HG03354 (cell line): Measurements from ENCODE around the gene WDR77.
A peak's percentile ranks its signal among the peaks of the same experiment; 100 is the strongest.

ENCODE experiments used
- ATAC-seq: cut with Tn5 transposase; IDR thresholded peaks from one replicate; pipeline ENCODE4 v1.9.1; 2021; ENCODE audit warnings: mild to moderate bottlenecking; ENCODE audit not compliant: unreplicated experiment, poor library complexity, severe bottlenecking

Gene WDR77

GRCh38 chr1:111444031-111444430 lies 5.0 kb downstream of the WDR77 start:
- ATAC-seq, result no peak

DNA sequence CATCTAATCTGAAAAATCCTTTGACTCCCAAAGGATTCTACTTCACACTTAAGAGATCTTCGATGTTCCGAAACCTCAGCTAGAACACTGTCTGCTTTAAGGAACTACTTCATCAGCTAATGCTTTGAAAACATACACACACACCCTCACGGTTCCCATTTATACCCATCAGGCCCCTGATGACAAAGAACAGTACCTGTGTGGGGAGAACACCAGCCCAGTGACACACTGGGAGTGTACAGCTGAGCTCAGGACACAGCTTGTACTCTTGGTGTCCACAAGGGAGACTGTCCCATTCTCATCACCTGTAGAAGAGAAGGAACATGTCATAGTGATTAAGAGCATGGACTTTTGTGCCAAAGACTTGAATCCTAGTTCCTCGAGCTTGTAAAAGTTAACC lies 6.6 kb downstream of the WDR77 start:
- no peak for ATAC-seq

DNA sequence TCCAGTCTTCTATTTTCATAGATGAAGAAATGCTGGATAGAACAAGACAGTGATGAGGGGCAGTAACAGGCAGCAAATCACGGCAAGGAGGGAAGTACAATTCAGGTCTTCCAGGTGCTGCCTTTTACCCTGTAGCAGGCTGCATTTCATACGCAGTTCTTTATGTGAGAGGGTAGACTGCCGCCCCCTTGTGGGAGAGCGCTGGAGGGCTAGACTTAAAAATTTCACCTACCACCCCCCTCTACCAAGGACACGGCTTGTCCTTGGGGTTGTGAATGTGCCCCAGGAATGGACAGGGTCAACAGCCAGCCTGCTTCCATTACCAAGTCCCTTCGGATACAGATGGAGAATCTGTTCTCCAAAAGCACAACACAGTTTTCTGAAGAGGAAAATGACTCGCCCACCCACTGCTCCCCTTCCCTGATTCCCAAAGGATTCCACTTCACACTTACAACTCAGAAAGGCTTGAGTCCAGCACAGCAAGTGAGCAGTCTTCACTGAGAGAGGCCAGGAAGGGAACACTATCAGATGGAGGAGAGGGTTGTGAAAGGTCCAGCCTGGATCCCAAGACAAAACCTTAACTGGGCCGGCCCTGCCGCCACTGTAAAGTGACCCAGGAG lies 7.4 kb downstream of the WDR77 start:
- ATAC-seq, result no peak

GRCh38 chr1:111439461-111440351 lies 9.3 kb downstream of the WDR77 start:
- ATAC-seq, result no peak

DNA sequence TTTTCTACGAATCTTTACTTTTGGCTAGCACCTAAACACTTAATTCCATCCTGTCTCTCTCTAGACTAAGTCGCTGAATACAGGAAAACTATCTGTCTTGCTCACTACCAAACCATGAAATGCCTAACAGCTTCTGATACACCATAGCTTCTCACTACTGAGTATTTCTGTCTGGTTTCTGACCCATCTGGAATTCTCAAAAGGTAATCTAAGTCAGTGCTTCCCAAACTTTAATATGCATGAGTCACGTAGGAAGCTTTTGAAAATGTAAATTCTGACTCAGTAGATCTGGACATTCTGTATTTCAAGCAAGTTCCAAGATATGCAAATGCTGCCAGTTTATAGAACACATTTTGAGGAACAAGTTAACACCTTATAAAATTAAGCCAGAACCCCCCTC lies 12.3 kb downstream of the WDR77 start:
- no peak for ATAC-seq

DNA sequence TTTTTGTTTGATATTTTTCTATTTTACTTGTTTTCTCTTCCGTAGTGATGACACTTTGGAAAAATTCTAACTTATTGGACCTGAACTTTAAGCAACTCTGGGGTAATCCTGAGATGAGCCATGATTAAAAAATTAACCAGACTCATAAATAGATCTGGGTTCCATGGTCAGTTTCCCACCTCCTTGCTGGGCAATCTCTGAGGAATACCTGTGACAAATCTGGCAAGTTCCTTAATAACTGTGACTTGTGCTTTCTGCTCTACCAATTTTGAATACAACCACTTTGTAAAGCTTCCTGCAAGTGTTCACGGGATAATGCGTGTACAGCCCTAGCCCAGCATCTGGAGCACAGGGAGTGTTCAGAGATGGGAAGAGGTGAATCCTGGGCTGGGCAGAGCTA lies 24.8 kb downstream of the WDR77 start:
- no peak for ATAC-seq

- ATAC-seq, result no peak
Observed at GRCh38 chr1:111422546-111423391, 26.3 kb downstream of the WDR77 start.

GRCh38 chr1:111420377-111420776 lies 28.7 kb downstream of the WDR77 start:
- no peak for ATAC-seq

DNA sequence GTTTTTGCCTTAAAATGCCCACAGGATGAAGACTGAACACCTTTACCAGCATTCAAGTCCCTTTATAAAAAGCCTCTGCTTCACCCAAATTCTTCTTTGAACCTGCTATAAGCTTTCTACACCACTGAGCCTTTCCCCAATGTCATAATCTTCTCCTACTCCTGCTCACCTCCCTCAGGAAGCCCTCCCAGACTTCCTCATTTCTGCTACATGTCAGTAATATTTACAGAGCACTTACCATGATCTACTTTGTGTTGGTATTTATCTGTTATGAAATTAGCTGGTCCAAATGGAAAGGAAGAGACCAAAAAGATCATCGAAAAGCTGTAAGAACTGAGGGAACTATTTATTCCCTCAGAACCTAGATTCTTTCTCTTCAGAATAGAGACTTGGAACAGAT lies 30.0 kb downstream of the WDR77 start:
- no peak for ATAC-seq

DNA sequence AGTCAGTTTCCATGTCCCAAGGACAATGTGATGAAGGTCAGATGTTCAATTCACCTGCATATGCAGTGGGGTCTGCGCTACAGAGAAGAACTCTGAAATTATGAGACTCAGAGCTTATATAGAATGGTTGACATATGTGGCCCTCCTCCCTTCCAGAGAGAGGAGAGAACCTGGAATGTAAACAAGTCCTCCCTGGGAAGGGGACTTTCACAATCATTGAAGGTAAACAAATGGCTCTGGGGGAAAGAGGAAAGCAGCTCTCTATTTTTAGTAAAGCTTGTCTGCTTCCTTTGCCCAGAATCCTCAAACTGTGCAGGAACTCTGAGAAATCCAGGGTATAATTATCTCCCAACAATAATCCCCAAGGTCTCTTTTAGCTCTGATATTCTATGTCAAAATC lies 31.3 kb downstream of the WDR77 start:
- ATAC-seq, result no peak

DNA sequence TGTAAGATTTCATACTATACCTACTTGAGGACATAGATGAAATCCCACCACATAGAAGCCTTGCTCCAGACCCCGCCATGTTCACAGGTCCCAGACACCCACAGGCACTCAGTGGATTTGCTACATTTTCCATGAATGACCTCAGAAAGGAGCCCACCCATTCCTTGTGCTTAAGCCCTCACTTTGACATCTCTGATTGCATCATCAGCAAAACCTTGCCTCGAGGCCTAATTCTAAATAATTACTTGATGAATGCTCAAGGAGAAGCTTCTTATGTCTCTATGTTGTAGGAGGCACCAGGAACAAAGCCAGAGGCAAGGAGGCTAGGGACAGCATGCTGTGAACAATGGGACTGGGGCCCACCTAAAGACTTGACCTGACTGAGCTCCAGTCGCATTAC lies 33.6 kb downstream of the WDR77 start:
- no peak for ATAC-seq

DNA sequence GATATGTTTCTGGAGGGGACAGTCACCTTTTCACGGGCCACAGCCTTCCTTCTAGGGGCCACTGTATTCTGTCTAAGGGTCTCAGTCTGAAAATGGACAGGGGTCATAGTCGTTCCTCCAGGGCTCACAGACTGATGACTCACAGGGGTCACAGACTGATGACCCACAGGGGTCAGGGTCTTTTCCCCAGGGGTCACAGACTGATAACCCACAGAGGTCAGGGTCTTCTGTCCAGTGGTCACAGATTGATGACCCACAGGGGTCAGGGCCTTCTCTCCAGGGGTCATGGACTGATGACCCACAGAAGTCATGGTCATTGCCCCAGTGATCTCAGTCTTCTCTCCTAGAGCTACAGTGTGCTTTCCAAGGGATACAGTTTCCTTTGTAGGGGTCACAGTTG lies 34.3 kb downstream of the WDR77 start:
- ATAC-seq, result no peak

GRCh38 chr1:111412839-111413238 lies 36.2 kb downstream of the WDR77 start:
- no peak for ATAC-seq

GRCh38 chr1:111407301-111407700 lies 41.8 kb downstream of the WDR77 start:
- ATAC-seq, result no peak

GRCh38 chr1:111406321-111406768 lies 42.7 kb downstream of the WDR77 start:
- peak; percentile 96 for ATAC-seq

DNA sequence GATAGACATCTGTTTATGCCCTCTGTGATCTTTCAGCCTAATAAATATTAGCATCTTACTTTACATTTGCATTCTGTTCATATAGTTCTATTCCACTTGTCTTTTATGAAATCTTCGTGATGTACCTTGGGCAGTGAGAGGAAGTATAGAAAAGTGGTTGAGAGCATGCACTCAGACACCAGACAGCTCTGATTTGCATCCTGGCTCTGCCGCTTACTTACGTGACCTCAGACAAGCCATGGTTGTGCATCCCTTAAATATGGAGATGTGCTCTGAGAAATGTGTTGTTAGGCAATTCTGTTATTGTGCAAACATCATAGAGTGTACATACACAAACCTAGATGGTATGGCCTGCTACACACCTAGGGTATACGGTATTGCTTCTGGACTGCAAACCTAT lies 44.5 kb downstream of the WDR77 start:
- ATAC-seq, result no peak

- ATAC-seq, result no peak
Observed at GRCh38 chr1:111402083-111402482, 47.0 kb downstream of the WDR77 start.

DNA sequence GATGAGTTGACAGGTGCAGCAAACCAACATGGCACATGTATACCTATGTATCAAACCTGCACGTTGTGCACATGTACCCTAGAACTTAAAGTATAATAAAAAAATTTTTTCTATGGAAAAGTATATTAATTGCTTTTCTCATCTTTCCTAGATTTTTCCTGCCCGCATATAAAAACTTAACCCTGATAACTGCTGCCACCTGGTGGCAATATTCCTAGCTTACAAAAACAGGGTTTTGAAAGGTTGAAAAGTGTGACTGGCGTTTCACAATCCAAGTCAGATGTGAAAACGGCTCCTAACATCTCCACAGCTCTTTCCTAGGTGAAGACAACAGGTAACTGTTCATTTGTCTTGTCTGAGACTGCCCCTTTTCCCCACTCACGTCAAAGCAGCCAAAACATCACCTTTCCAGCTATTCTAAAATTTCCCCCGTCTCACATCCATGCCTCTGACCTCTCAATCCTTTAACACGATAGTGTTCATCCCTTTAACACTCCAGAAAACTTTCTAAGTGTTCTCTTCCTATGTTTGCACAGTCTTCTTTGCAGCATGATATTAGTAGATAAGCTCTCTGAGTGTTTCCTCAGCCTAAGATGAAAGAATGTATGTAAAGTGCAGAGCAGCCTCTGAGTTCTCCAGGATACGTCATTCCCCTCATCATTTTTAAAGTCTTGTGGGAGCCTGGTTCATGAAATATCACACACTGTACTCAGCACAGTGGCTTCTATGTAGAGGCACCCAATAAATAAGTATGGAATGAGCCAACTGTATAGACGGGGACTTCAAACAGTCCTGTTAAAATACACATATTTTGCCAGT lies 49.1 kb downstream of the WDR77 start:
- no peak for ATAC-seq

DNA sequence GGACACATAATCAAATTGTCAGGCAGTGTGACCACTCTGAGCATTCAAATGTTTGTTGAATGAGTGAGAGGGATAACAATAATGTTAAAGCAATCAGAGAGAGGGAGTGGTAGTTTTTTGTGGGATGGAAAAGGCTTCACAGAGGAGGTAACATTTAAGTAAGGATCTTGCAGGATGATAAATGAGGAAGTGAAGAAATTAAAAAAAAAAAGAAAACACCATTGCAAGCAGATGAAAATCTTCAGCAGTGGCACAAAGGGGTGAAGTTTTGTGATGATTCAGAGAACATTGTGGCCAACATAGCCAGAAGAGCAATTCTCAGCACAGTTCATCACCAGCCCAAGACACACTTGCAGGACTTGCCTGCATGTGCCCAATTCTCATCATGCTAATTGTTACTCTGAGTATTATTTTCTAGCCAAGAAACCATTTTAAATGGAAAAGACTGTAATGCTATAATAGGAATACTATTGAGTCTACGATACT lies 56.6 kb downstream of the WDR77 start:
- ATAC-seq, result no peak
